Activated naive CD8-positive, alpha-beta T cell treated with anti-CD3 and anti-CD28 coated beads, Interleukin-2, amount 50 U/mL, for 24 hours (primary cell): ENCODE measurements around the gene TNFSF15.
"Not testable (repeated sequence)": the region's sequence is repeated elsewhere in the genome, so short reads cannot be mapped to it uniquely, and the experiment has no call there.

Source experiments
- ATAC-seq: fragments of 150-1000 bp; cut with Tn5 transposase; one replicate; pipeline ENCODE4 v1.10.0; 2021
- DNase-seq: peaks from one replicate; pipeline ENCODE4 v3.0.0; 2021
- H3K27ac Mint-ChIP-seq: one replicate; pipeline ENCODE4 v1.8.0; 2021; ENCODE audit warnings: mild to moderate bottlenecking, mixed read lengths
- H3K27me3 Mint-ChIP-seq: one replicate; pipeline ENCODE4 v1.8.0; 2021; ENCODE audit warnings: mixed read lengths
- H3K36me3 Mint-ChIP-seq: one replicate; pipeline ENCODE4 v1.8.0; 2021; ENCODE audit warnings: low read depth, mixed read lengths
- H3K4me1 Mint-ChIP-seq: one replicate; pipeline ENCODE4 v1.8.0; 2021; ENCODE audit warnings: mixed read lengths
- H3K4me3 Mint-ChIP-seq: one replicate; pipeline ENCODE4 v1.8.0; 2021; ENCODE audit warnings: mild to moderate bottlenecking, moderate library complexity, mixed read lengths
- H3K9me3 Mint-ChIP-seq: one replicate; pipeline ENCODE4 v1.8.0; 2021; ENCODE audit warnings: mixed read lengths

Gene TNFSF15

DNA sequence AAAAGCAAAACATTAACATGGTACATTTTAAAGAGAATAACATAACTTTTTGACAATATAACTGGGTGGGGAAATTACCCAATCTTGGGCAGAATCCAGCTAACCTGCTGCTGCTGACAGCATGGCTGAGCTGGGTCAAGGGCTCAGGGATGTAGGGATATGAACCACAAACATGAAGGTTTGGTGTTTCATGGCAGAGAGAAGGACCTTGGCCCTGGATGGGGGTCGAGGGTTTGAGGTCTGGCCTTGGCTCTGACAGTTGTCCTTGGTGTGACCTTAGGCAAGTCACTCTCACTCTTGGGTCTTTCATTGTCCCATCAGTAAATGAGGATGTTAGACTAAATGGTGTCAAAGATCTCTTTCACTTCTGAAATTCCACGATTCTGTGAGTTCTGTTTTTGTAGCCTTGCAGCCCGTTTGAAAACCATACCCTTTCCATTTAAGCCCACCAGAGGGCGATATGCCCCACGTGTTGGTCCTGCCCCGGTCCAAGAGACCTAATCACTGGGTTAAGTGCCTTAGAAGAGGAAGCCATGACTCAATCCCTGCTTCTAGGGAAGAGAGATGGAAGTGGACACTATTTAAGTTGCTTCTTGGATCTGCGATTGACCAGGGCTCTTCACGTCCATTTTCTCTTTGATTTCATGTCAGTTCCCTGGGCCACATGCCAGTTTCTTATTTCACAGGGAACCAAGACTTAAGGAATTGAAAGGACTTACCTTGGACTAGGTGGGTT lies 67.1 kb downstream of the TNFSF15 start:
- Mint-ChIP-seq H3K27ac (peak overlapping the region; percentile 95), H3K9me3 (no peaks in the 10 kb centered on the region), H3K27me3 (no peaks in the 10 kb centered on the region), H3K4me3 (no peak overlapping the region), H3K4me1 (peaks cover 65% of the 10 kb centered on the region), H3K36me3 (peaks cover 3% of the 10 kb centered on the region)
- ATAC-seq (peak; percentile 67), DNase-seq (peak; percentile 70)

DNA sequence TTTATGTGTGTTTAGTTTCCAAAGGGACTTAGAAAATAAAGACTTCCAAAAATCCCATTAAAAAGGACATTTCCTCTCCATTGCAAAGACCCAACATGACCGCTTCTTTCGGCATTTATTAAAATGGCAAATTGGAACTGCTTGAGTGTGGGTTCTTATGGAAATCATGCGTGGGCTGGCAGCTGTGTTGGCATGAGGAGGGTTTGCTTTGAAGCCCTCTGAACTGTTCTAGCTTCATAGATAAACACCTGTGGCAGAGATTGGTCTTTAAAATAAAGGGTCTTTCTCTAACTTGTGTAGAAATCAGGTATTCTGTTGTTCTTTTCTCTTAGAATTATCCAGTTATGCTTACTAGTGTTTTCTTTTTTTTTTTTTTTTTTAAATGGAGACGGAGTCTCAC lies 68.0 kb downstream of the TNFSF15 start:
- ATAC-seq (no peak), DNase-seq (no peak)
- Mint-ChIP-seq H3K36me3 (peaks cover 3% of the 10 kb centered on the region), H3K4me3 (peak overlapping the region; percentile 21), H3K27me3 (no peaks in the 10 kb centered on the region), H3K9me3 (no peaks in the 10 kb centered on the region), H3K4me1 (peaks cover 66% of the 10 kb centered on the region), H3K27ac (peak overlapping the region; percentile 95)

DNA sequence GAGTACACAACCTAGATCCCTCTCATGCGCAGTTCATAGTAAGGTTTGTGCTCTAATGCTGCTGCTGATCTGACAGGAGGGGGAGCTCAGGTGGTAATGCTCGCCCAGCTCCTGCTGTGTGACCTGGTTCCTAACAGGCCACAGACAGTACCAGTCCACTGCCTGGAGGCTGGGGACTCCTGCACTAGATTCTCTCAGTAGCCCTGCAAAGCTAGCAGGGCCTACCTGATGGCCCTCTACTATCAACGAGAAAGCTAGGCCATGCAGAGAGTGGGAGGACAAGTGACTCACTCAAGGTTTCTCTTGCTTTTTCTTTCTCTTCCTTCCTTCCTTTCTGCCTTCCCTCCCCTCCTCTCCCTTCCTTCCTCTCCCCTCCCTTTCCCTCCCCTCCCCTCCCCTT lies 68.7 kb downstream of the TNFSF15 start:
- no peak overlapping the region for H3K4me3 Mint-ChIP-seq
- no peaks in the 10 kb centered on the region for H3K27me3 Mint-ChIP-seq
- no peaks in the 10 kb centered on the region for H3K9me3 Mint-ChIP-seq
- H3K27ac Mint-ChIP-seq = peak overlapping the region; percentile 95
- ATAC-seq (peak; percentile 65), DNase-seq (no peak)
- peaks cover 66% of the 10 kb centered on the region for H3K4me1 Mint-ChIP-seq
- peaks cover 3% of the 10 kb centered on the region for H3K36me3 Mint-ChIP-seq

DNA sequence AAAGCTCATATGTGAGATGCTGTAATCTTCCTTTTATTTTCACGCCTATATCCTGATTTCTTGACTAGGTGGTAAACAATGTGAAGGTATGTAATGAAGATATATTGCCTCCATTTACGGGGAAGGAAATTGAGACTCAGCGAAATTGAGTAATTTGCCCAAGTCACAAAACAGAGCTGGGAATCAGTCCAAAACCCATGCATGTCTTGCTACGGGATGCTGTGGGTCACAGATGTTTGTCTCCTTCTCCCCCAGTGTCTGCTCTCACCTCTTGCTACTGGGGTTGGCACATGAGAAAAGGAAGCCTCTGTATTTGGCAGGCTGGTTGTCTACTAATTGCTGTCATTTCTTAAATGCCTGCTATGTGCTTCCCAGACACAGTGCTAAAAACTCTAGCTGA lies 70.1 kb downstream of the TNFSF15 start:
- Mint-ChIP-seq H3K4me1 (peaks cover 64% of the 10 kb centered on the region), H3K9me3 (no peaks in the 10 kb centered on the region), H3K4me3 (no peak overlapping the region), H3K27ac (peak overlapping the region; percentile 95), H3K36me3 (peaks cover 3% of the 10 kb centered on the region), H3K27me3 (no peaks in the 10 kb centered on the region)
- ATAC-seq (no peak), DNase-seq (no peak)

DNA sequence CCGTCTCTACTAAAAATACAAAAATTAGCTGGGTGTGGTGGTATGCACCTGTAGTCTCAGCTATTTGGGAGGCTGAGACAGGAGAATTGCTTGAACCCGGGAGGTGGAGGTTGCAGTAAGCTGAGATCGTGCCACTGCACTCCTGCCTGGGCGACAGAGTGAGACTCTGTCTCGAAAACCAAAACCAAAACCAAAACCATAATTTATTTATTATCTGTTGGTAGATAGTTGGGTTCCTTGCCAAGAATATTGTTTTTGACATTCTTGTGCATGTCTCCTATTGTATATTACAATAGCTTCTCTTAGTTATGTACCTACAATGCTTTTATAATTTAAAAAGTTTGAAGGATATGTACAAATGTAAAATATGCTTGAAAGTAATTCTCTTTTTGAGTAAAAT lies 70.7 kb downstream of the TNFSF15 start:
- H3K9me3 Mint-ChIP-seq, ATAC-seq, DNase-seq, H3K27me3 Mint-ChIP-seq, H3K4me3 Mint-ChIP-seq, H3K36me3 Mint-ChIP-seq: not testable (repeated sequence)
- Mint-ChIP-seq H3K4me1 (peaks cover 61% of the 10 kb centered on the region), H3K27ac (peak overlapping the region; percentile 35)
